ENCODE data around the gene URB2.
"Not testable (repeated sequence)": the region's sequence is repeated elsewhere in the genome, so short reads cannot be mapped to it uniquely, and the experiment has no call there.

The URB2 gene

DNA sequence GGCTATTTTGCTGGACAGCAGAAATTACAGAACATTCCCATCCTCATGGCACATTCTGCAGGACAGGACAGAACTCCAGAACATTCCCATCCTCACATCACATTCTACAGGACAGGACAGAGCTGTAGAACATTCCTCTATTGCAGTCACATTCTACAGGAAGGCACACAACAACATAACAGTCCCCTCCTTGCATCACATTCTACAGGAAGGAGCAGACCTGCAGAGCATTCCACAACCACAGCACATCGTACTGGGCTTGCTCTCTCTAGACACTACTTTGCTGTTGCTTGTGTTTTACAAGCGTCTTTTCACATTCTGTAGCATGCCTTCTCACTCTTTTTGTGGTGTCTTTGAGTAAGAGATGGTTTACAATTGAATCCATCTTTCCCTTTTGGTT is 40.7 kb upstream of the URB2 start:
- TF ChIP-seq CTBP1 (IDR thresholded peaks at IDR 0.05; ENCODE audit: borderline replicate concordance): no peak
- TF ChIP-seq BHLHE40 (IDR thresholded peaks at IDR 0.05; ENCODE audit: borderline replicate concordance): no peak
- no peak for TF ChIP-seq FOXM1 (IDR thresholded peaks at IDR 0.05; ENCODE audit: borderline replicate concordance)
- TF ChIP-seq HDGF (IDR thresholded peaks at IDR 0.05; ENCODE audit: borderline replicate concordance): no peak
- no peak for TF ChIP-seq SUZ12 (IDR thresholded peaks at IDR 0.05)
- no peak for TF ChIP-seq SP1 (IDR thresholded peaks at IDR 0.05)
- no peak for TF ChIP-seq FOXK2 (IDR thresholded peaks at IDR 0.05)
- no peak for TF ChIP-seq ARNT (IDR thresholded peaks at IDR 0.05)
- no peak for TF ChIP-seq ZNF384 (IDR thresholded peaks at IDR 0.05)
- TF ChIP-seq NFRKB (IDR thresholded peaks at IDR 0.05): no peak
- TF ChIP-seq LEF1 (IDR thresholded peaks at IDR 0.05; ENCODE audit: borderline replicate concordance): no peak
- no peak for TF ChIP-seq TARDBP (IDR thresholded peaks at IDR 0.05)
- no peak for TF ChIP-seq FOXA1 (IDR thresholded peaks at IDR 0.05)
- TF ChIP-seq, protein P1, sequence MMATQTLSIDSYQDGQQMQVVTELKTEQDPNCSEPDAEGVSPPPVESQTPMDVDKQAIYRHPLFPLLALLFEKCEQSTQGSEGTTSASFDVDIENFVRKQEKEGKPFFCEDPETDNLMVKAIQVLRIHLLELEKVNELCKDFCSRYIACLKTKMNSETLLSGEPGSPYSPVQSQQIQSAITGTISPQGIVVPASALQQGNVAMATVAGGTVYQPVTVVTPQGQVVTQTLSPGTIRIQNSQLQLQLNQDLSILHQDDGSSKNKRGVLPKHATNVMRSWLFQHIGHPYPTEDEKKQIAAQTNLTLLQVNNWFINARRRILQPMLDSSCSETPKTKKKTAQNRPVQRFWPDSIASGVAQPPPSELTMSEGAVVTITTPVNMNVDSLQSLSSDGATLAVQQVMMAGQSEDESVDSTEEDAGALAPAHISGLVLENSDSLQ (IDR thresholded peaks at IDR 0.05): no peak
- no peak for TF ChIP-seq L3MBTL2 (conservative IDR thresholded peaks at IDR 0.05)
- TF ChIP-seq ELF4 (IDR thresholded peaks at IDR 0.05): no peak
- ChIA-PET CTCF (no interaction called here), POLR2A (no interaction called here)
- DNase-seq (ENCODE audit: extremely low spot score): no peak

DNA sequence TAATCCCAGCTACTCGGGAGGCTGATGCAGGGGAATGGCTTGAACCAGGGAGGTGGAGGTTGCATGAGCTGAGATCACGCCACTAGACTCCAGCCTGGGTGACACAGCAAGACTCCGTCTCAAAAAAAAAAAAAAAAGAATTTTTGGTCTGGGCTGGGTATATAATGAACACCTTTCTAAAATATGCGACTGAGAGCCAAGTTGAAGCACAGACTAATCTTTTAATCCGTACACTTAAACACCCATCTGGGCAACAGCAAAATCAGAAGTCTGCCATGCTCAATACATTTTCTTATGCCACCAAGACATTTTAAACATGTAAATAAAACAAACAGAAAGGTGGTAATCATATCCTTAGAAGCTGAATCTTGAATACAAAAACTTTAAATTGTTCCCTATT is 35.9 kb upstream of the URB2 start:
- DNase-seq (ENCODE audit: extremely low spot score): no peak
- POLR2A ChIA-PET: no interaction called here
- no peak for TF ChIP-seq HDGF (IDR thresholded peaks at IDR 0.05; ENCODE audit: borderline replicate concordance)
- CTCF ChIA-PET: no interaction called here

DNA sequence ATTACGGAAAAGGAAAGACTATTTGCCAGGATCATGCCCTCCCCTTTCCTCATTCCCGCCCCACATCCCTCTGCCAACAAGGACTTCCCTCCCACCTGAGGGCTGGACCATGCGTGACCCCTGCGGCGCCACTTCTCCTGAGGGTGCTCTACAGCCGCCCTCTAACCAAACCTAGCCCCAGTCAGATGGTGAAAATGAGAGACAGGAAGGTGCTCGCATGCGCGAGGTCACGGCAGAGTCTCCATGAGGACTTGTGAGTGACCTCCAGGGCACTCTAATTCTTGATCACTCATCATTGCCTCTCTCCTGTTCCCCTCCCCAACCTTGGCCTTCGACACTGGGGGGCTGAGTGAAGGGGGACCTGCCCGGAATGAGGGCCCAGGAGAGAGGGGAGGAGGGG is 32.2 kb upstream of the URB2 start:
- TF ChIP-seq ARNT (IDR thresholded peaks at IDR 0.05) (no peak), SUZ12 (IDR thresholded peaks at IDR 0.05) (no peak)
- ChIA-PET POLR2A (no interaction called here), CTCF (no interaction called here)
- DNase-seq (ENCODE audit: extremely low spot score): no peak

DNA sequence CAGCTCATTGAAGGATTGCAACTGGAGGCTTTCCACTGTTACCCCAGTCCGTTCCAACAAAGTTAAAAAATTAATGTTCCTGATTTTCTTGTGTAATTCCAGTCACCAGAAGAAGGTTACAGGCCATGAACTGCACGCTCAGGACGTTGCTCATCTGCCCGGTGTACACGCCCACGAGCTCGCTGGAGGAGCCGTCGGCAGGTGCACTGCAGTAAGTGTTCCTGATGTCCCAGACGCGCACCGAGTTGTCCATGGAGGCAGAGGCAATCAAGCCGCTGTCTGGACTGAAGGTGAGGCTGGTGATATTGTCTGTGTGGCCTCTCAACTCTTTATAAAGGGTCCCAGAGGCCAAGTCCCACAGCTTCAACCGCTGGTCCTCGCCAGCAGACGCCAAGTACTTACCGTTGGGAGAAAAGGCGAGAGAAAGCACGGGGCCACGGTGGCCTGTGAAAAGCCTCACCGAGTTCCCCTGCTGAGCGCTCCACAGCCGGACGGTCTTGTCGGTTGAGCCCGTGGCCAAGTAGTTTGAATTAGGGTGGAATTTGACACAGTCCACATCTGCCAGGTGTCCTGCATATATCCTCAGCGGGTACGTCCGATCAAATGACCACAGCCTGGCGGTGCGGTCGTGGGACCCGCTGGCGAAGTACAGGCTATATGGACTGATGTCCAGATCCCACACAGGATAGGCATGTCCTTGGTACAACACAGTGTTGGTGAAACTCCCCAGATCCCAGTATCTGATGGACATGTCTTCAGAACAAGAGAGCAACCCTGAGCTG is 31.6 kb upstream of the URB2 start:
- TF ChIP-seq FOXA1 (IDR thresholded peaks at IDR 0.05) (no peak), ZNF384 (IDR thresholded peaks at IDR 0.05) (no peak), SP1 (IDR thresholded peaks at IDR 0.05) (no peak), CTBP1 (IDR thresholded peaks at IDR 0.05; ENCODE audit: borderline replicate concordance) (no peak), FOXK2 (IDR thresholded peaks at IDR 0.05) (no peak), L3MBTL2 (conservative IDR thresholded peaks at IDR 0.05) (no peak), HDGF (IDR thresholded peaks at IDR 0.05; ENCODE audit: borderline replicate concordance) (no peak)
- TF ChIP-seq, protein P1 (IDR thresholded peaks at IDR 0.05): no peak
- DNase-seq (ENCODE audit: extremely low spot score): no peak
- ChIA-PET CTCF (no interaction called here), POLR2A (no interaction called here)

DNA sequence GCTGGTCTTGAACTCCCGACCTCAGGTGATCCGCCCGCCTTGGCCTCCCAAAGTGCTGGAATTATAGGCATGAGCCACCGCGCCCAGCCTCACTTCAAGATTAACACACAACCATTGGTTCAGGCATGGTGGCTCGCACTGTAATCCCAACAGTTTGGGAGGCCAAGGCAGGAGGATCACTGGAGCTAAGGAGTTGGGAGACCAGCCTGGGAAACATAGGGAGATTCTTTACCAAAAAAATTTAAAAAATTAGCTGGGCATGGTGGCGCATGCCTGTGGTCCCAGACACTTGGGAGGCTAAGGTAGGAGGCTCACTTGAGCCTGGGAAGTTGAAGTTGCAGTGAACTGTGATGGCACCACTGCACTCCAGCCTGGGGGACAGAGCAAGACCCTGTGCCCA is 30.2 kb upstream of the URB2 start:
- CTCF ChIA-PET; POLR2A ChIA-PET; DNase-seq (ENCODE audit: extremely low spot score): not testable (repeated sequence)

DNA sequence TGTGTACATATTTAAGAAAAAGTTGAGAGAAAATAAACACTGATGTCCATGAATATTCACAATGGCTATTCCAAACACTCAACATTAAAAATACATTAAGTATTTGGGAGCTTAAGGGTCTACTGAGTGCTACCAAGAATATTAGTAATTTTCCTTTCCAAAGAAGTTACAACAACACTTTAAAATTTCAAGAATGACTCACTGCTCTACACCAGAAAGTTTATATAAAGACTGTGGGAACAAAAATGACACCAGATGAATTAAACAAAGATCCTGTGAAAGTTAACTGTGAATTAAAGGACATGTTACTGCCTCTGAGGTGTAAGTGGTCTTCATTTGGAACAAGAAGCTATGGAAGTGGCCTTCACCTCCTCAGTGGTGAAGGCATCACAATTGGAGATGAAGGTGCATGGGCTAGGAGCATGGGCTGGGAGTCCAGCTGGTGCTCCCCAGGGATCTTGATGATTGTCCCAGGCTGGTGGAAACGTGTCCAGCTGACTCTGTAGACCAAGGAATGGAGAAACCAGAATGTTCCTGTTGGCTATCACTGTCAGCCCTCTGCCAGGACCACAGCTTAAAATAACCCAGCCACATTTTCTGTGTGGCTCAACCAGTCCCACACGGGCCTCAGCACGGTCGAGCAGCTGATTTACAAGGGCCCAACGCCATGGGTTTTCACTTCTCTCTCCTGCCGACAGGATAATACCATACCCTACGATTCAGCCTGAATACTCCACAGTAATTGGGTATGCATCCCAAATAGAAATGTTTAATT is 28.9 kb upstream of the URB2 start:
- ChIA-PET CTCF (no interaction called here), POLR2A (interaction anchor here (1.7 kb wide), 1 partner anchor 28 kb away, joined by 4 read pairs; no protein-coding TSS in a partner anchor)
- DNase-seq (ENCODE audit: extremely low spot score): no peak
- TF ChIP-seq FOXM1 (IDR thresholded peaks at IDR 0.05; ENCODE audit: borderline replicate concordance) (no peak), ELF4 (IDR thresholded peaks at IDR 0.05) (no peak), ZNF384 (IDR thresholded peaks at IDR 0.05) (no peak)

DNA sequence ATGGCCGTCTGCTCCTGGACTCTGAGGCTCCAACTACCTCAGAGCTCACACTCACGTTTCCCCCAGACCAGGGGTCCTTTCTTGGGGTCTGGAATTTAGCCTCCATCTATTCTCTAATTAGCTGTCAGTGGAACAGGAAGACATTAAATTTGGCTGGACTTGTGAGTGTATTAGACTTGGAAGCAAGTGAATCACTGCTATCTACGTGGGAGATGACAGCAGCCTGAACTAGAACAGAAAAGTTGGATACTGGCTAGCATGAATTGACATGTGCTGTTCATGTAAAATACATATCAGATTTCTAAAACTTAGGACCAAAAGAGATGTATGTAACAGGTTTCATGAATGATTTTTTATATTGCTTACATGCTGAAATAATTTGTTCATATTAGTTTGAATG is 28.2 kb upstream of the URB2 start:
- ChIA-PET POLR2A (interaction anchor here (1.7 kb wide), 1 partner anchor 27 kb away, joined by 4 read pairs; no protein-coding TSS in a partner anchor), CTCF (no interaction called here)
- no peak for TF ChIP-seq FOXK2 (IDR thresholded peaks at IDR 0.05)
- TF ChIP-seq TARDBP (IDR thresholded peaks at IDR 0.05): no peak
- DNase-seq (ENCODE audit: extremely low spot score): no peak

Data from HEK293T (cell line).